Esophagus squamous epithelium (tissue), 4 donors: ENCODE data around the gene TCP11L1.

Source experiments
- POLR2A ChIP-seq, 4 donors: fragments of 450-650 bp; IDR thresholded peaks; one replicate each; pipeline ENCODE4 v1.6.1; 2017; ENCODE audit warnings: antibody characterized with exemption in 4 of 4, mild to moderate bottlenecking in 4 of 4, moderate library complexity in 3 of 4
- TF ChIP-seq, protein P1 (sequence below), 6 experiments: fragments of 450-650 bp in 4 of 6; fragments of 200-600 bp in 2 of 6; sonication (generic) in 2 of 6; IDR thresholded peaks; one replicate each; pipeline ENCODE4 v1.5.1; 2016 to 2019; ENCODE audit warnings: antibody characterized with exemption in 6 of 6, mild to moderate bottlenecking in 4 of 6, moderate library complexity in 4 of 6

DNA sequence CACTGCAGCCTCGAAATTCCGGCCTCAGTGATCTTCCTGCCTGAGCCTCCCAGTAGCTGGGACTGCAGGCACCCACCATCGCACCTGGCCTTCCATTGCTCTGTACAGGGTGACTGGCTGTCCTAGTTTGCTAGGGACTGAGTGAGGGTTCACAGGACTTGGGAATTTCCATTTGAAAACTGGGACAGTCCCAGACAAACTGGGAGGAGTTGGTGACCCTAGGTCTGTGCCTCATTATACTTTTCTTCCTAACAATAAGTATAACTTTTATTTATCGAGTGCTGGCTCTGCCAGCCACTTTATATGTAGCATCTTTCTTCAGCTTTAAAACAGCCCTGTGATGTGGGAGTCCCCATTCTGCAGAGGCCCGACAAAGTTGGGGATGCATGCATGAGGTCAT, 25.5 kb downstream of the TCP11L1 start:
- no peak for TF ChIP-seq POLR2A (IDR thresholded peaks at IDR 0.05)
- TF ChIP-seq, protein P1, sequence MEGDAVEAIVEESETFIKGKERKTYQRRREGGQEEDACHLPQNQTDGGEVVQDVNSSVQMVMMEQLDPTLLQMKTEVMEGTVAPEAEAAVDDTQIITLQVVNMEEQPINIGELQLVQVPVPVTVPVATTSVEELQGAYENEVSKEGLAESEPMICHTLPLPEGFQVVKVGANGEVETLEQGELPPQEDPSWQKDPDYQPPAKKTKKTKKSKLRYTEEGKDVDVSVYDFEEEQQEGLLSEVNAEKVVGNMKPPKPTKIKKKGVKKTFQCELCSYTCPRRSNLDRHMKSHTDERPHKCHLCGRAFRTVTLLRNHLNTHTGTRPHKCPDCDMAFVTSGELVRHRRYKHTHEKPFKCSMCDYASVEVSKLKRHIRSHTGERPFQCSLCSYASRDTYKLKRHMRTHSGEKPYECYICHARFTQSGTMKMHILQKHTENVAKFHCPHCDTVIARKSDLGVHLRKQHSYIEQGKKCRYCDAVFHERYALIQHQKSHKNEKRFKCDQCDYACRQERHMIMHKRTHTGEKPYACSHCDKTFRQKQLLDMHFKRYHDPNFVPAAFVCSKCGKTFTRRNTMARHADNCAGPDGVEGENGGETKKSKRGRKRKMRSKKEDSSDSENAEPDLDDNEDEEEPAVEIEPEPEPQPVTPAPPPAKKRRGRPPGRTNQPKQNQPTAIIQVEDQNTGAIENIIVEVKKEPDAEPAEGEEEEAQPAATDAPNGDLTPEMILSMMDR (IDR thresholded peaks at IDR 0.05), result no peak
